Measurements from ENCODE around the gene ARL14. TPM values are rescaled to one million over a fixed set of nuclear protein-coding genes. Genes with fewer than 3 reads are reported as not detected.

Gene ARL14
- total RNA-seq, 1 experiment from 2014 or later: not detected

GRCh38 chr3:160661660-160662059 lies 15.3 kb upstream of the ARL14 start:
- H3K27me3 Mint-ChIP-seq (ENCODE audit: low read depth): no peaks in the 10 kb centered on the region
- Histone ChIP-seq H4K5ac (ENCODE audit: insufficient read length, low read depth, low read length) (no peak overlapping the region), H3K9me3 (ENCODE audit: control insufficient read depth, low read depth, low read length) (no peaks in the 10 kb centered on the region), H3K27ac (ENCODE audit: insufficient read length, low read depth, low read length) (no peak overlapping the region), H3K79me1 (ENCODE audit: insufficient read depth, low read depth, low read length, poor library complexity, severe bottlenecking) (no peaks in the 10 kb centered on the region), H3K23me2 (ENCODE audit: insufficient read length, low read depth, low read length, poor library complexity, severe bottlenecking) (no peaks in the 10 kb centered on the region), H3K14ac (ENCODE audit: insufficient read depth, low read length) (no peak overlapping the region), H3K23ac (ENCODE audit: insufficient read length, low read depth, low read length) (no peak overlapping the region), H3K4ac (ENCODE audit: low read depth, low read length) (no peak overlapping the region), H4K91ac (ENCODE audit: insufficient read length, low read depth, low read length) (no peak overlapping the region), H3T11ph (ENCODE audit: low read length) (no peak overlapping the region), H3K56ac (ENCODE audit: insufficient read length, low read depth, low read length) (no peak overlapping the region), H3K9ac (ENCODE audit: extremely low read depth, insufficient read length, low read length) (no peak overlapping the region), H3K18ac (ENCODE audit: insufficient read length, low read depth, low read length) (no peak overlapping the region), H2BK120ac (ENCODE audit: low read depth, low read length, poor library complexity, severe bottlenecking) (no peak overlapping the region), H3K4me2 (ENCODE audit: insufficient read depth, insufficient read length, low read length) (no peak overlapping the region), H2AK5ac (ENCODE audit: insufficient read length, low read length) (no peak overlapping the region), H2BK20ac (ENCODE audit: low read depth, low read length, poor library complexity, severe bottlenecking) (no peak overlapping the region), H2BK15ac (ENCODE audit: low read depth, low read length) (no peak overlapping the region), H3K4me1 (ENCODE audit: insufficient read depth, low read length) (no peaks in the 10 kb centered on the region), H3K79me2 (ENCODE audit: insufficient read depth, low read length) (no peaks in the 10 kb centered on the region), H3K27me3 (ENCODE audit: insufficient read depth, low read length) (no peaks in the 10 kb centered on the region), H2AFZ (ENCODE audit: low read length) (no peak overlapping the region), H2BK12ac (ENCODE audit: insufficient read length, low read depth, low read length) (no peak overlapping the region), H2BK5ac (ENCODE audit: insufficient read length, low read length) (no peak overlapping the region), H4K8ac (replicated peaks; ENCODE audit: insufficient read length, low read depth, low read length) (no peak overlapping the region), H4K20me1 (ENCODE audit: control insufficient read depth, insufficient read depth, insufficient read length) (no peaks in the 10 kb centered on the region)
- no peak overlapping the region for H3K27ac Mint-ChIP-seq
- no peaks in the 10 kb centered on the region for H3K36me3 Mint-ChIP-seq (ENCODE audit: insufficient read depth in 1 of 3, low read depth in 3 of 3)
- H3K9me3 Mint-ChIP-seq: peaks cover 0 to 3% of the 10 kb centered on the region in 2 experiments; a peak in 3 of 5 replicates
- H3K4me1 Mint-ChIP-seq: peaks cover 5 to 15% of the 10 kb centered on the region in 2 experiments
- no peak overlapping the region for H3K4me3 Mint-ChIP-seq
- TF ChIP-seq CTCF (conservative IDR thresholded peaks at IDR 0.05): no peak
- no CpG with 5 or more reads among the region's 1 CpG for WGBS (ENCODE audit: extremely low coverage, insufficient read length, low lambda C conversion rate)
- DNase-seq: no peak
